ENCODE results near the gene RAB40C.

DNA sequence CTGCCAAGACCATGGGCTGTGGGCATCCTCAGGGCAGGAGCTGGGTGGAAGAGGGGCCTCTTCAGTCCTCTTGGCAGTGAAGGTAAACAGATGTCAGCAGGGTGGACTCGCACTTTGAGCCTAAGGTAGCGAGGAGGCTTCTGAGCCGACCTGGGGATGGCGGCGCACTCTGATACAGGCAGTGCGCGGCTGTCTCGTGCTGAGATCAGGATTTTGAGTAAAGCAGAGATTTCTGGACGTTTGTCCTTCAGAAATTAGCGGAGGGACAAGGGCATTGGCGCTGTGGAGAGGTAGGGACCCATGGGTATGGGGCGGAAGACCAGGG is 6.8 kb downstream of the RAB40C start:
- no peak for TF ChIP-seq POLR2A (IDR thresholded peaks at IDR 0.05; ENCODE audit: low read length)
- no peak for TF ChIP-seq TP53 (CRISPR knock-in tag; IDR thresholded peaks at IDR 0.05)
- no peak for TF ChIP-seq RAD21 (conservative IDR thresholded peaks at IDR 0.05 in 1 of 2, IDR thresholded peaks at IDR 0.05 in 1 of 2)
- TF ChIP-seq, protein P1, sequence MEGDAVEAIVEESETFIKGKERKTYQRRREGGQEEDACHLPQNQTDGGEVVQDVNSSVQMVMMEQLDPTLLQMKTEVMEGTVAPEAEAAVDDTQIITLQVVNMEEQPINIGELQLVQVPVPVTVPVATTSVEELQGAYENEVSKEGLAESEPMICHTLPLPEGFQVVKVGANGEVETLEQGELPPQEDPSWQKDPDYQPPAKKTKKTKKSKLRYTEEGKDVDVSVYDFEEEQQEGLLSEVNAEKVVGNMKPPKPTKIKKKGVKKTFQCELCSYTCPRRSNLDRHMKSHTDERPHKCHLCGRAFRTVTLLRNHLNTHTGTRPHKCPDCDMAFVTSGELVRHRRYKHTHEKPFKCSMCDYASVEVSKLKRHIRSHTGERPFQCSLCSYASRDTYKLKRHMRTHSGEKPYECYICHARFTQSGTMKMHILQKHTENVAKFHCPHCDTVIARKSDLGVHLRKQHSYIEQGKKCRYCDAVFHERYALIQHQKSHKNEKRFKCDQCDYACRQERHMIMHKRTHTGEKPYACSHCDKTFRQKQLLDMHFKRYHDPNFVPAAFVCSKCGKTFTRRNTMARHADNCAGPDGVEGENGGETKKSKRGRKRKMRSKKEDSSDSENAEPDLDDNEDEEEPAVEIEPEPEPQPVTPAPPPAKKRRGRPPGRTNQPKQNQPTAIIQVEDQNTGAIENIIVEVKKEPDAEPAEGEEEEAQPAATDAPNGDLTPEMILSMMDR (IDR thresholded peaks at IDR 0.05): no peak
- no peak for TF ChIP-seq SMC3 (IDR thresholded peaks at IDR 0.05)
- TF ChIP-seq CEBPB (IDR thresholded peaks at IDR 0.05): no peak
- TF ChIP-seq ESRRA (IDR thresholded peaks at IDR 0.05; ENCODE audit: borderline replicate concordance, low read length): no peak
- no peak for TF ChIP-seq MAFK (IDR thresholded peaks at IDR 0.05; ENCODE audit: partially characterized antibody)
- no peak for TF ChIP-seq MAZ (IDR thresholded peaks at IDR 0.05; ENCODE audit: borderline replicate concordance, low read depth, low read length)
- no peak for TF ChIP-seq HDAC2 (IDR thresholded peaks at IDR 0.05)
- no peak for TF ChIP-seq HMGXB4 (CRISPR knock-in tag; IDR thresholded peaks at IDR 0.05; ENCODE audit: borderline replicate concordance)

Data from A549 (cell line).